Activated CD4-positive, alpha-beta T cell treated with anti-CD3 and anti-CD28 coated beads, Interleukin-2, Interleukin-6, amounts not matched to agents 100 ng/mL and 50 ng/mL, durations not matched to agents 16 hours and 8 hours (primary cell): ENCODE data around the gene ATP9A.
A peak's percentile ranks its signal among the peaks of the same experiment; 100 is the strongest.
"Not testable (repeated sequence)": the region's sequence is repeated elsewhere in the genome, so short reads cannot be mapped to it uniquely, and the experiment has no call there.

Experiments
- DNase-seq: peaks from one replicate; pipeline ENCODE4 v3.0.0-alpha.2; 2020

The ATP9A gene

DNA sequence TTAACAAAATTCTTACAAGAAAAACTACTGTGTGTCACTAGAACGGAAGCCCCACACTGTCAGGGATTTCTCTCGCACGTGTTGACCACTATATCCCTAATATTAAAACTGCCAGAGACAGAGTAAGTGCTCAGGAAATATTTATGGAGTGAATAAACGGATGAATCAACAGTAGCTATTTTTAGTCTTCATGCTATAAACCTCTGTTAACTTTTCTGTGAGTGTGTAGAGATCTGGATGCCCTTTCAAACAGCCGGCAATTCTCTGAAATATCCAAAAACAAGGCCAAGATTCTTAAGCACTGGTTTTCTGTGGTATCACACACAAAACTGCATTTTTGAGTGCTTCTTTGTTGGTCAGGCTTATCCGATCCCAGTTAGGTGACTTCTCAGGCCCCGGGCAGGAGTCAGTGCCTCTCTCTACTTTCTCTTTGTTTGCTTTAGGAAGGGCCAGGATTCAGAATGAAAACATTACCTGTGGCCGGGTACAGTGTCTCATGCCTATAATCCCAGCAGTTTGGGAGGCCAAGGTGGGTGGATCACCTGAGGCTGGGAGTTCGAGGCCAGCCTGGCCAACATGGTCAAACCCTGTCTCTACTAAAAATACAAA, 15.7 kb downstream of the ATP9A start:
- no peak for DNase-seq

- no peak for DNase-seq
Measured at GRCh38 chr20:51750770-51751388, 17.3 kb downstream of the ATP9A start.

DNA sequence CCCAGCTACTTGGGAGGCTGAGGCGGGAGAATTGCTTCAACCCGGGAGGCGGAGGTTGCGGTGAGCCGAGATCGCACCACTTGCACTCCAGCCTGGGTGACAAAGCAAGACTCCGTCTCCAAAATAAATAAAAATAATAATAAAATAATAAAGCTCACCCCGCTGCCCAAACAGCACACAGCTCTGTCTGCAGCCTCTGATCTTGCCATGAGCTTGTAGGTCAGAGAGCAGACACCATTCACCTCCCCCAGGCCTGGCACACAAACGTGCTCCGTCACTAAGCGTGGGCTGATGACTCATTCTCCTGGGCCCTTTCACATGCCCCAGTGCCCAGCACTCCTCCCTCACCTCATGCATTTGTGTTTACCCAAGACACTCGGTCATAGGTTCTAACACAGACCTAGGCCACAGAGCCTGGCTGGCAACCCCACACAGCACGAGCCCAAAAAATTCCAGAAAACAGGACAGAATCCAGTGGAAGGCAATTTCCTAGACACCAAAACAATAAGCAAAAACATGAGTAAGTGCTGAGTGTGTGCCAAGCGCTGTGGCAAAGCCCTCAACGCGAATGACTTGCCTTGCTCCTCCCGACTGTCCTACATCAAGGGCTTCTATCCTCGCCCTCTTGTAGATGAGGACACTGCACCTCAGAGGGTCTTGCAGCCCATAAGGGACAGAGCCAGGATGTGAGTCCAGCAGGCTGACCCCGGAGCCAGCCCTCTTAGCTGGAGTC, 18.0 kb downstream of the ATP9A start:
- peak; percentile 41 for DNase-seq

GRCh38 chr20:51749674-51750036, 18.5 kb downstream of the ATP9A start:
- no peak for DNase-seq

DNA sequence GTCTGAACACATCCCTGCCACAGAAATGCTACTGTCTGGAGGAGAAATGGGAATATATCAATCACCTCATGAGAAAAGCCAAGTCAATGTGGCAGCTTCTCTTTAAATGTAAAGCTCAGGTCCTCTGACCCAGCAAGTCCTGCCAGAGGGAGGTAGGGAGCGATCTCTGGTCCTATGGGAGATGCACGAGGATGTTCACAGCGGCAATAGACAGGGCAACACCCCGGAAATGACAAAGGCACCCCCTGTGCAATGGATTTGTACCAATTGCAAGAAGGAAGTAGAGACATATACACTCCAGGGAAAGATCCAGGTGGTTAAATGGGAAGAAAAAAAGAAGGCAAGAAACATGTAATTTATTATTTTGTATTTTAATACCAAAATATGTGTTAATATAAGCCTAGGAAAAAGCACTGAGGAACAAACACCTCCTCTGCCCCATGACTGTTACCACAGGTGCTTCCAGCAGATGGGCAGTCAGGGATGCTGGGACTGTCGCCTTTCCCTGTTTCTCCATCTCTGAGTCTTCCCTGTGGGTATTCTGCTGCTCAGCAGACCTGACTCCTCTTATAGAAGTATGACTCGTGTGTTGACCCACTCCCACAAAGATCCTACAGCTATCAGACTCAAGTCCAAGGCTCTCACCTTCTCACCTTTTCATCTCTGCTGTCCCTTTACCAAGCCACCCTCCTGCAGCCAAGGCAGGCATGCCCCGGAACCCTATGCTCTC, 20.8 kb downstream of the ATP9A start:
- no peak for DNase-seq

DNA sequence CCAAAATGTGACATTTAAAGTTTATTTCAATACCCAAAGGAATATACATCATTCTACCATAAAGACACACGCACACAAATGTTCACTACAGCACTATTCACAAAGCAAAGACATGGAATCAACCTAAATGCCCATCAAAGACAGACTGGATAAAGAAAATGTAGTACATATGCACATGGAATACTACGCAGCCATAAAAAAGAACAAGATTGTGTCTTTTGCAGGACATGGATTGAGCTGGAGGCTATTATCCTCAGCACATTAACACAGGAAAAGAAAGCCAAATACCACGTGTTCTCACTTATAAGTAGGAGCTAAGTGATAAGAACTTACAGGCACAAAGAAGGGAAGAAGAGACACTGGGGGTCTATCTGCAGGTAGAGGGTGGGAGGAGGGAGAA, 22.4 kb downstream of the ATP9A start:
- no peak for DNase-seq

GRCh38 chr20:51740838-51741237, 27.4 kb downstream of the ATP9A start:
- no peak for DNase-seq

DNA sequence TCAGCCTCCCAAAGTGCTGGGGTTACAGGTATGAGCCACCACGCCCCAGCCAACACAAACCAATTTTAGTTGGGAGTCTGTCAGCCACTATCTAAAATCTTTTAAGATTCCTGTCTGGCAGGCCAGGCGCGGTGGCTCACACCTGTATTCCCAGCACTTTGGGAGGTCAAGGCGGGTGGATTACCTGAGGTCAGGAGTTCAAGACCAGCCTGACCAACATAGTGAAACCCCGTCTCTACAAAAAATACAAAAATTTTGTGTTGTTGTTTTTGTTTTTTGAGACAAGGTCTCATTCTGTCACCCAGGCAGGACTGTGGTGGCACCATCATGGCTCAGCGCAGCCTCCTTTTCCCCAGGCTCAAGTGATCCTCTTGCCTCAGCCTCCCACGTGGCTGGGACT, 27.9 kb downstream of the ATP9A start:
- DNase-seq: not testable (repeated sequence)

- no peak for DNase-seq
Measured at GRCh38 chr20:51739722-51740249, 28.4 kb downstream of the ATP9A start.

DNA sequence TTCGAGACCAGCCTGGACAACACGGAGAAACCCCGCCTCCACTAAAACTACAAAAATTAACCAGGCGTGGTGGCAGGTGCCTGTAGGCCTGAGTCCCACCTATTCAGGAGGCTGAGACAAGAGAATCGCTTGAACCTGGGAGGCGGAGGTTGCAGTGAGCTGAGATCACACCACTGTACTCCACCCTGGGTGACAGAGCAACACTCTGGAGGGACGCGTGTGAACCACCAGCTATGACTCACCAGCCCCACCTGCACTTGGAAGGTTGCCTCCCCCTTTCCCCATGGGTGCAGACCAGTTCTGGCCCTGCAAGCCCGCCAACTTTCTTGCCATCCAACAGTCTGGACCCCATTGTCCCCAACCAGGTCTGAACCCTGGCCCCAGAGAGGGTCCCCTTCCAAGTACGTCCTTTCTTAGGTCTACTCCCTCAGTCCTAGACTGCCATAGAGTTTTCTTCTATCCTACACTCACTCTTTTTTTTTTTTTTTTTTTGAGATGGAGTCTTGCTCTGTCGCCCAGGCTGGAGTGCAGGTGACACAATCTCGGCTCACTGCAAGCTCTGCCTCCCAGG, 29.2 kb downstream of the ATP9A start:
- DNase-seq: no peak

- DNase-seq: not testable (repeated sequence)
Measured at GRCh38 chr20:51738261-51738660, 29.9 kb downstream of the ATP9A start.

DNA sequence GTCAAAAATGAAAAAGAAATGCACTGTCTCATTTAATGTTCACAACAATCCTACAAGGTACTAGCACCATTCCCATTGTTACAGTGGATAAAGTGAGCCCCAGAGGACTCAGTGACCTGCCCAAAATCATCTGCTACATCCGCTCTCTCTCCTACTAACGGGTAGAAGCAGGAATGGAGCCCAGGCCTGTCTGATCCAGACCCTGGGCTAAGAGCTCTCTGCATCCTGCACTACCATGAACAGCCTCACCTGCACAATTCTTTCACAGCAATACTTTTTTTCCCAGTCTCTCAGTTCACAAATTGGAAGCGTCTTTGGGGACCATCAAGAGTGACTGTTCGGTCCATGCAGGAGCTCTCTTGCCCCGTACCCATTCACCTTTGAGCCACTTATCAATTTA, 31.2 kb downstream of the ATP9A start:
- DNase-seq: no peak

GRCh38 chr20:51735728-51736600, 32.2 kb downstream of the ATP9A start:
- DNase-seq: no peak

GRCh38 chr20:51734876-51735720, 33.1 kb downstream of the ATP9A start:
- DNase-seq: no peak

DNA sequence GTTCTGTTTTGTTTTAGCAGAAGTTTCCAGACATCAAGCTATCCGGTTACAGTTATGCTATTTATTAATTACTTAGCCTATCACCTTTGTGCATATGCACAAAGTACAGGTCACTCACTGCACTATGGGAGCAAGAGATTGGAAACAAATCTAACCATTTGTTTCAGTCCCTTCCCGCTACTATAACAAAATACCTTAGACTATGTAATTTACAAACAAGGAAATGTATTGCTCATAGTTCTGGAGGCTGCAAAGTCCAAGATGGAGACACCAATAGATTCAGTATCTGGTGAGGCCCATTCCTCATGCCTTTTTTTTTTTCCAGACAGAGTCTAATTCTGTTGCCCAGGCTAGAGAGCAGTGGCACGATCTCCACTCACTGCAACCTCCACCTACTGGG, 35.1 kb downstream of the ATP9A start:
- no peak for DNase-seq

DNA sequence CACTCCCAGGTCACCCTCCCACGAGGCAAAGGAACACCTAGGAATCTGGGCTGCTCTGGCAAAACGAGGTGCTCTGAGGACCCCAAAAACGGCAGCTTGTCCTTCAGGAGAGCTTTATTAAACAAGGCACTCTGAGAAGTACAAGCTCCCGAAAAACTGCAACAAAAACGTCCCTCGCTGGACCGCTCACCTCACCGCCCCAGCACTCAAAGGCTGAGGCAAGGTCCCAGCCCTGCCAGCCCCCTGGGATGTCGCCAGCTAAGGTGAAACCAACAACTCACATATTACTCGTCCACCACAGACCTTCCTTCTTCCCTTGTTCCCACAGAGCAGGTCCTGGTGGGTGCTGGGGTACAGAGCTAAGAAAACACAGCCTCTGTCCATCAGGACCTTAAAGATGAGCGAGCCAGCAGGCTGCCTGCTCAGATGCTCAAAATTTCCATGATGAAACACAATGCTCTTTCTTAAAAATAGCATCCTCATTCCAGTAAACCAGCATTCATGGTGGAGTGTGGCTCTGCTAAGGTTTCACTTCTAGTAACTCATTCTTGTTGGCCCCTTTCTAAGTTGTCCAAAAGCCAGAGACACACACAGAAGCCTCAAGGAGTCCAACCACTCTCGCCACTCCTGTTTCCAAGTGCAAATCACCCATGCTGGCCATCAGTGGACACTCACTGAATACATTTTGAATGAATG, 35.9 kb downstream of the ATP9A start:
- no peak for DNase-seq

DNA sequence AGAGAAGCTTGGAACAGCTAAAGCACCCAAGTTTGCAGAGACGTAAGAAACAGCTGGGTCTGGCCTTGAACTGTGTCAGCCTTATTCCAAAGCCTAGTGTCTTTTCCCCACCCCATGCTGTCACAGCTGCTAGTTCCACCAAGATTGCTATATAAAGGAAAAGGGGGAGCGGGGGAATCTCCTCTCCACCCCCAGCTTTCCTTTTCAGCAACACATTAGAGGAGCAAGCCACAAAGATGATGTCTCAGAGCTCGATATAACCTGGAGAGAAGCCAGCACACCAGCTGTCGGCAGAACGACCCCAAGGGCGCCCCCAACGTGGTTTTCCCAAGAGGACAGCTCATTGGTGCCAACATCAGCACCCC, 36.5 kb downstream of the ATP9A start:
- no peak for DNase-seq

GRCh38 chr20:51729771-51730170, 38.4 kb downstream of the ATP9A start:
- no peak for DNase-seq

DNA sequence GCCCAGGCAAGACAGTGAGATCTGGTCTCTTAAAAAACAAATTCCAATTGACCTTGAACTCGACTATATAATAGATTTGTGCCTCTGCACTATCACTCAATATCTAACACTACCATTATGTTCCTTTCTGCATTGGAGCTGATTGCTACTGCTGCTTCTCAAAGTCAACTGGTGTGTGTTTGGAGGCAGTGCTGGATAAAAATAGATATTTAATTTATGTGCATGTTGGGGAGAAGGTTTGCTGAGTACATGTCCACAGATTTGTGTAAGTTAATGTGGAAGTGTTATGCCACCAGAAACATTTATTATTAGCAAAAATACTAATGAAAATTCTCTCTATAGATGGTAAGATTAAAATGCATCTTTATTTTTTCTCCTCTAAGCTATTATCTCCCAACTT, 39.5 kb downstream of the ATP9A start:
- DNase-seq: no peak

DNA sequence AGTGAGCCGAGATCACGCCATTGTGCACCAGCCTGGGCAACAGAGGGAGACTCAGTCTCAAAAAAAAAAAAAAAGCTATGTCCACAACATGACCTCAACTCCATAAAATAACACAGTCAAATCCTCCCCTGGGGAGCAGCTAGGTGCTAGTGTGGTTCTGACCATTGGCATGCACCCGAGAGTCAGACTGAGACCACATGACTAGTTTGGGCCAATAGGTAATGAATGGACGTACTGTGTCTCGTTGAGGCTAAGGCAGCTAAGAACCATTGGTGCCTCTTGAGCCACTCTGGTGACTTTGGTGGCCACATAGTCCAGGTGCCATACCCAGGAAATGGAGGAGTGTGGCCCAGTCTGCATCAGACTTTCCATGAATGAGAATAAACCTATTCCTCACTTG, 40.3 kb downstream of the ATP9A start:
- DNase-seq: no peak
